A549 treated with DMSO at 1 μM for 4 hours (cell line): Measurements from ENCODE around the gene TAAR2. TPM values are rescaled to one million over a fixed set of nuclear protein-coding genes. Genes with fewer than 3 reads are reported as not detected.

Experiments
- total RNA-seq: library from RNA; stranded (reverse); fragments of 200-300 nt; extraction: Qiagen RNA extraction; gene quantifications from 5 replicates; pipeline ENCODE4 v1.2.3, GENCODE V29; 2022; ENCODE audit warnings: low read depth

Gene TAAR2
- total RNA-seq, result not detected in 5 replicates

GRCh38 chr6:132624175-132624574 lies at the start of gene TAAR2:
TSS of gene TAAR2 (minus strand) at chr6:132624275. CDS start at chr6:132624275, 0 bp downstream.

GRCh38 chr6:132659082-132659481 lies 35.0 kb upstream of the TAAR2 start, which contains the start of gene TAAR1:
TSS of gene TAAR1 (minus strand) at chr6:132659182. CDS start at chr6:132646003, 13,179 bp downstream.

GRCh38 chr6:132589454-132589853 lies 34.6 kb downstream of the TAAR2 start, which contains the start of gene TAAR5:
TSS of gene TAAR5 (minus strand) at chr6:132589741. CDS start at chr6:132589686, 55 bp downstream.

GRCh38 chr6:132570221-132570777 lies 53.8 kb downstream of the TAAR2 start, which contains the start of gene TAAR6:
TSS of gene TAAR6 (plus strand) at chr6:132570322. CDS start at chr6:132570322, 0 bp downstream.

Other genes starting within 250 kb of the TAAR2 start
- 1.5 to 2.4 TPM (median 2.0 TPM) in 5 replicates for gene MOXD1, start 222.8 kb downstream of the TAAR2 start, total RNA-seq
- gene STX7, start 111.2 kb downstream of the TAAR2 start, total RNA-seq, result 19.0 to 26.6 TPM (median 23.8 TPM) in 5 replicates
- gene TAAR9, start 86.0 kb downstream of the TAAR2 start, total RNA-seq, result not detected in 5 replicates
- not detected in 5 replicates for gene TAAR8, start 71.6 kb downstream of the TAAR2 start, total RNA-seq
- gene TAAR6, start 54.0 kb downstream of the TAAR2 start, total RNA-seq, result not detected in 5 replicates
- not detected in 5 replicates for gene TAAR5, start 34.5 kb downstream of the TAAR2 start, total RNA-seq
- gene TAAR1, start 34.9 kb upstream of the TAAR2 start, total RNA-seq, result not detected in 5 replicates
- gene VNN1, start 89.8 kb upstream of the TAAR2 start, total RNA-seq, result 0.09 to 0.15 TPM (median 0.10 TPM) in 5 replicates
- not detected in 5 replicates for gene VNN2, start 133.6 kb upstream of the TAAR2 start, total RNA-seq
- gene SLC18B1, start 174.4 kb upstream of the TAAR2 start, total RNA-seq, result 5.0 to 6.2 TPM (median 5.7 TPM) in 5 replicates
- gene RPS12, start 190.3 kb upstream of the TAAR2 start, total RNA-seq, result 1,795 to 1,997 TPM (median 1,930 TPM) in 5 replicates